Fibroblast of lung (primary cell): ENCODE data around the gene SMAD3.

Experiments used
- CTCF ChIP-seq, 2 donors: IDR thresholded peaks in 1 of 2; conservative IDR thresholded peaks in 1 of 2; 1 replicate in 1 of 2; 2 replicates in 1 of 2; pipeline ENCODE4 v1.5.1; 2011 to 2012; ENCODE audit warnings: low read length in 2 of 2, control low read depth in 1 of 2, inconsistent platforms in 1 of 2, low read depth in 1 of 2, mild to moderate bottlenecking in 1 of 2
- EZH2 ChIP-seq: IDR thresholded peaks from 2 replicates; pipeline ENCODE4 v1.5.1; 2012; ENCODE audit warnings: low read length, control low read depth, mild to moderate bottlenecking; ENCODE audit errors: missing control alignments

- TF ChIP-seq CTCF (conservative IDR thresholded peaks at IDR 0.05 in 1 of 2, IDR thresholded peaks at IDR 0.05 in 1 of 2; ENCODE audit: low read depth in 1 of 2, low read length in 2 of 2) (no peak), EZH2 (no peak)
Observed at GRCh38 chr15:67181221-67181639, 115.8 kb downstream of the SMAD3 start.
